Heart left ventricle (tissue), 16 donors: ENCODE measurements around the gene RBBP4. TPM values are rescaled to one million over a fixed set of nuclear protein-coding genes. Genes with fewer than 3 reads are reported as not detected.
A peak's percentile ranks its signal among the peaks of the same experiment; 100 is the strongest.

ENCODE experiments used
- ATAC-seq, 4 donors: fragments of 200-7000 bp; cut with Tn5 transposase; one replicate each; pipeline ENCODE4 v1.9.1; 2020 to 2022; ENCODE audit warnings: moderate library complexity in 4 of 4, mild to moderate bottlenecking in 3 of 4, moderate number of reproducible peaks in 1 of 4
- DNase-seq, 5 donors: peaks; one replicate each; pipeline ENCODE4 v3.0.0-alpha.2; 2020
- H3K27ac ChIP-seq, 12 donors: fragments of 200-600 bp; sonication (generic) in 4 of 12; one replicate each; pipeline versions ENCODE4 v1.5.0 to v1.8.0; 2016 to 2022; ENCODE audit warnings: mild to moderate bottlenecking in 2 of 12
- H3K27me3 ChIP-seq, 9 donors: fragments of 200-600 bp; sonication (generic) in 2 of 9; one replicate each; pipeline versions ENCODE4 v1.5.1 to v1.8.0; 2016 to 2022; ENCODE audit warnings: mild to moderate bottlenecking in 3 of 9
- H3K36me3 ChIP-seq, 9 donors: fragments of 200-600 bp; sonication (generic) in 2 of 9; one replicate each; pipeline versions ENCODE4 v1.5.0 to v1.8.0; 2018 to 2022; ENCODE audit warnings: mild to moderate bottlenecking in 2 of 9
- H3K4me1 ChIP-seq, 12 donors: fragments of 200-600 bp; sonication (generic) in 4 of 12; one replicate each; pipeline versions ENCODE4 v1.5.0 to v1.8.0; 2016 to 2022; ENCODE audit warnings: mild to moderate bottlenecking in 3 of 12
- H3K4me3 ChIP-seq, 12 donors: fragments of 200-600 bp; sonication (generic) in 4 of 12; one replicate each; pipeline versions ENCODE4 v1.5.0 to v1.8.0; 2017 to 2022; ENCODE audit warnings: mild to moderate bottlenecking in 9 of 12, moderate library complexity in 4 of 12
- H3K9me3 ChIP-seq, 12 donors: fragments of 200-600 bp; sonication (generic) in 4 of 12; one replicate each; pipeline versions ENCODE4 v1.5.0 to v1.8.0; 2016 to 2022; ENCODE audit warnings: mild to moderate bottlenecking in 1 of 12
- POLR2A ChIP-seq, 2 donors: fragments of 450-650 bp; IDR thresholded peaks; one replicate each; pipeline ENCODE4 v1.6.1; 2017; ENCODE audit warnings: antibody characterized with exemption in 2 of 2, mild to moderate bottlenecking in 2 of 2, moderate library complexity in 2 of 2
- WGBS, 4 donors: extraction: QIAGEN DNeasy Blood & Tissue Kit in 2 of 4; methylation state at CpG; one replicate each; pipeline versions ENCODE4 v1.1.5 to v1.1.7; 2013 to 2018; 5-methylcytosine and 5-hydroxymethylcytosine counted together
- intact Hi-C, 10 donors: fragments of 100-400 bp; cut with DNase I; formaldehyde crosslinking; loops; one replicate each; pipeline versions ENCODE4 v1.11.1 to v1.14.2; 2022
- polyA plus RNA-seq, 2 donors: library from polyadenylated mRNA; stranded (reverse); fragments of 200-250 nt; gene quantifications; one replicate each; pipeline ENCODE4 v1.2.3, GENCODE V29; 2013
- total RNA-seq, 9 donors: library from RNA; depleted of rRNA in 2 of 9; stranded (reverse); fragments of >200 nt in 2 of 9; fragmentation: NEBNext Ultra II Directional in 3 of 9; extraction: Animal tissue kit (Norgen Biotek cat#: 25700) in 3 of 9; gene quantifications; one replicate each; pipeline versions ENCODE4 v1.1.0 to v1.2.4, GENCODE V29; 2016 to 2023
- TF ChIP-seq, protein P1 (sequence below), 12 donors: fragments of 200-600 bp; sonication (generic) in 4 of 12; IDR thresholded peaks; one replicate each; pipeline versions ENCODE4 v1.5.0 to v1.8.0; 2018 to 2022; ENCODE audit warnings: antibody characterized with exemption in 12 of 12, mild to moderate bottlenecking in 5 of 12
- donor health status: ischemic (EF 13 %, LVEDD 7.1; RV severe dilation, severe dysfunction).
- donor health status: healthy with polysubstance abuse.
- donor health status: DM: no; HTN: yes; CAD: no.
- donor health status: DM: no; HTN: no; CAD: no.
- donor health status: ischemic (EF 25% LVEDD 6.9; RV normal size, moderate dysfunction).
- donor health status: ischemic (EF 25% LVEDD 5.7; RV mildly dilated, moderate dysfunction).
- donor health status: healthy.
- donor health status: DM: yes; HTN: yes; CAD: no.
- donor health status: ischemic (EF 35%, LVEDD 5.7; RV mildly dilated, moderate dysfunction).
- donor health status: nonischemic (EF 11% LVEDD 7.7; RV severe dilation, severe dysfunction).
- donor health status: DM: yes; HTN: yes; CAD: no.
- donor health status: PGD.
- donor health status: ischemic (EF 29% LVEDD 5.4; RV normal size, mild dysfunction).
- donor health status: nonischemic (EF 23%, LVEDD 6.1; RV moderate dilation, normal function).

RBBP4 gene
- total and polyA plus RNA-seq, 11 donors, result 23.4 to 141 (median 93.2) TPM

DNA sequence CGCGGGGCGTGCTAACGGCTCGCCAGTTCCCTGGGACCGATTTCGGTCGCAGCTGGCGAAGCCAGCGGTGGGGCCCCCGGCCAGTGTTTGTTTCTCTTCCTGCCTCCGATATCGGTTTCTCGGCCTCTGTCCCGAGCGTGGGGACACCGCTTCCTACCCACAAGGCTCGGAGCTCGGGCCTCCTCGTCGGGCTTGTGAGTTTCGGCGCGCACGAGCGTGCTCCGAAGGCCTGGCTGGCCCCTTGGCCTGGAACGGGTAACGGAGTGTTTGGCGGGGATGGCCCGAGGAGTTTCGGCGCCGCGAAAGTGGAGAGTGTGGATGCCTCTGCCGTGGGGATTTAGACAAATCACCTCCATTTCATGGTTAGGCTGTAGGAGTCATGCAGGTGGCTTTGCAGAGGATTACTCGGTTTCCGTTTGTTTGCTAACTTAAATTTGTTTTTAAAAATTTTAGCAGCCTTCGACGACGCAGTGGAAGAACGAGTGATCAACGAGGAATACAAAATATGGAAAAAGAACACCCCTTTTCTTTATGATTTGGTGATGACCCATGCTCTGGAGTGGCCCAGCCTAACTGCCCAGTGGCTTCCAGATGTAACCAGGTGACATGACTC is 559 bp downstream of the RBBP4 start:
- intact Hi-C loops, result loop anchor here in 1 of 10 donors (2.0 kb wide), 1 partner anchor 33 kb away; no protein-coding TSS in a partner anchor
- Histone ChIP-seq H3K36me3 (peaks cover 0 to 48% (median 37%) of the 10 kb centered on the region in 9 donors), H3K4me1 (peaks cover 2 to 59% (median 27%) of the 10 kb centered on the region in 12 donors)

DNA sequence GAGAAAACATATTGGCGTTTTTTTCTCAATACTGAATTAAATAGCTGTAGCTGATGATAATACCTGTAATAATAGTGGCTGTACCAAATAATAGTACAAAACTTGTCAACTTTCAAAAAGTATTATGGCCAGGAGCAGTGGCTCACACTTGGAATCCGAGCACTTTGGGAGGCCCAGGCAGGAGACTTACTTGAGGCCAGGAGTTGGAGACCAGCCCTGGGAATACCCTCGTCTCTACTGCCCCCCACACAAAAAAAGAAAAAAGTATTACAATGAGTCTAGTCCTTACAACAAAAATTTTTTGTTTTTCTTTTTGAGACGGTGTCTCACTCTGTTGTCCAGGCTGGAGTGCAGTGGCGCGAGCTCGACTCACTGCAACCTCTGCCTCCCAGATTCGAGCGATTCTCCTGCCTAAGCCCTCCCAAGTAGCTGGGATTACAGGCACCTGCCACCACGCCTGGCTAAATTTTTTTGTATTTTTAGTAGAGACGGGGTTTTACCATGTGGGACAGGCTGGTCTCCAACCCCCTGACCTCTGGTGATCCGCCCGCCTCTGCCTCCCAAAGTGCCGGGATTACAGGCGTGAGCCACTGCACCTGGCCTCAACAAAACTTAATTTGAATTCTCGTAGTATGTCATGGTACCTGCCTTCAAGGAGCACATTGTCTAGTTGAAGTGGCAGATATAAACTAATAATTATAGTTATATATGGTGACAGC is 1.4 kb downstream of the RBBP4 start:
- Histone ChIP-seq H3K27ac (peak overlapping the region in 3 of 12 donors; percentile 97 to 99 (median 98)), H3K9me3 (no peaks in the 10 kb centered on the region), H3K36me3 (peaks cover 0 to 55% (median 45%) of the 10 kb centered on the region in 9 donors), H3K4me3 (peak overlapping the region in 10 of 12 donors; percentile 55 to 95 (median 72)), H3K4me1 (peaks cover 2 to 59% (median 27%) of the 10 kb centered on the region in 12 donors), H3K27me3 (no peaks in the 10 kb centered on the region)
- no peak for ATAC-seq
- intact Hi-C loops, result no loop called here
- no peak for DNase-seq
- TF ChIP-seq, protein P1, sequence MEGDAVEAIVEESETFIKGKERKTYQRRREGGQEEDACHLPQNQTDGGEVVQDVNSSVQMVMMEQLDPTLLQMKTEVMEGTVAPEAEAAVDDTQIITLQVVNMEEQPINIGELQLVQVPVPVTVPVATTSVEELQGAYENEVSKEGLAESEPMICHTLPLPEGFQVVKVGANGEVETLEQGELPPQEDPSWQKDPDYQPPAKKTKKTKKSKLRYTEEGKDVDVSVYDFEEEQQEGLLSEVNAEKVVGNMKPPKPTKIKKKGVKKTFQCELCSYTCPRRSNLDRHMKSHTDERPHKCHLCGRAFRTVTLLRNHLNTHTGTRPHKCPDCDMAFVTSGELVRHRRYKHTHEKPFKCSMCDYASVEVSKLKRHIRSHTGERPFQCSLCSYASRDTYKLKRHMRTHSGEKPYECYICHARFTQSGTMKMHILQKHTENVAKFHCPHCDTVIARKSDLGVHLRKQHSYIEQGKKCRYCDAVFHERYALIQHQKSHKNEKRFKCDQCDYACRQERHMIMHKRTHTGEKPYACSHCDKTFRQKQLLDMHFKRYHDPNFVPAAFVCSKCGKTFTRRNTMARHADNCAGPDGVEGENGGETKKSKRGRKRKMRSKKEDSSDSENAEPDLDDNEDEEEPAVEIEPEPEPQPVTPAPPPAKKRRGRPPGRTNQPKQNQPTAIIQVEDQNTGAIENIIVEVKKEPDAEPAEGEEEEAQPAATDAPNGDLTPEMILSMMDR (IDR thresholded peaks at IDR 0.05), result no peak
- no peak for TF ChIP-seq POLR2A (IDR thresholded peaks at IDR 0.05)
- 90 to 93% (median 91%) methylated on average over 16 of the region's 16 CpGs for WGBS, 4 donors

More for the DNA sequence above, 559 bp downstream of the RBBP4 start:
- TF ChIP-seq, protein P1 (IDR thresholded peaks at IDR 0.05), result no peak
- TF ChIP-seq POLR2A (IDR thresholded peaks at IDR 0.05), result no peak
- DNase-seq (no peak), ATAC-seq (peak in 2 of 4 donors; percentile 1 to 16)
- H3K27ac ChIP-seq, result peak overlapping the region; percentile 85 to 100 (median 97)
- 1 to 6% (median 1%) methylated on average over 13 to 43 of the region's 43 CpGs for WGBS, 4 donors
- no peaks in the 10 kb centered on the region for H3K9me3 ChIP-seq
- peak overlapping the region; percentile 54 to 95 (median 71) for H3K4me3 ChIP-seq
- H3K27me3 ChIP-seq, result no peaks in the 10 kb centered on the region

DNA sequence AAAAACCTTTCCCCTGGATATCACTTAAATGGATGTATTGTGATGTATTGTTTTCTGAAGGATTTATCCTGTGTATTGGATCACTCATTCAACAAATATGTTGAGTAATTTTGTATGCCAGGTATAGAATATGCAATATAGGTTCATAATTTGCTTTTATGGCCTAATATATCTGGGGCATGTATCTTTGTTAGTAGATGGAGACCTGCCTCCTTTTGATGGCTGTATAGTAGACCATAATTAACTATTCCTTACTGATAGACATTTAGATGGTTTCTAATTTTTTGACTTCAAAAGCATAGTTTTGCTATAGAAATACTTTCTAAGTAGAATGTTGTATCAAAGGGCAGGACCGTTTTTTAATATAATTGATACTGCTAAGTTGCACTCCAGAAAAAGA is 8.6 kb downstream of the RBBP4 start:
- TF ChIP-seq, protein P1 (IDR thresholded peaks at IDR 0.05), result no peak
- 88 to 93% (median 92%) methylated on average over 1 of the region's 1 CpG for WGBS, 4 donors
- Histone ChIP-seq H3K4me1 (peaks cover 0 to 16% (median 2%) of the 10 kb centered on the region in 12 donors), H3K27me3 (no peaks in the 10 kb centered on the region), H3K36me3 (peaks cover 0 to 100% (median 99%) of the 10 kb centered on the region in 9 donors), H3K27ac (no peak overlapping the region), H3K9me3 (no peaks in the 10 kb centered on the region), H3K4me3 (no peak overlapping the region)
- no peak for DNase-seq
- no peak for ATAC-seq
- intact Hi-C loops, result no loop called here

DNA sequence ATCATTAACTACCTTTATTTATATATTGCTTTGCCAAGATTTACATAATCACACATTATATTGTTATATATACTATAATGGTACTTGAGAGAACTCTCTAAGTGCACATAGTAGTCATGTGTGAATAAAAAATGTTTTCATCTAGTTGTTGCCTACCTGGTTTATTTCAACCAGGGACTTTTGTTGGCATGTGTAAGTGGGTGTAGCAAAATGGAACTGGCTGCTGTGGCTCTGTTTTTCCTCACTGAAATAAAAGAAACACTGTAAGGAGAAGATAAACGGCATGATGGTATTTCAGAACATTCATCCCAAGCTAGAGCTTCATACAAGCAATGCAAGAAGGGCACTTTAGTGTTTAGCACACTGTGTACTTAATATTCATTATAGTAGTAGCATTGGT is 14.9 kb downstream of the RBBP4 start:
- TF ChIP-seq, protein P1 (IDR thresholded peaks at IDR 0.05), result no peak
- no peak for TF ChIP-seq POLR2A (IDR thresholded peaks at IDR 0.05)
- DNase-seq (no peak), ATAC-seq (no peak)
- Histone ChIP-seq H3K9me3 (no peaks in the 10 kb centered on the region), H3K4me1 (peaks cover 0 to 12% (median 0%) of the 10 kb centered on the region in 12 donors), H3K4me3 (no peak overlapping the region), H3K36me3 (peaks cover 0 to 100% (median 99%) of the 10 kb centered on the region in 9 donors), H3K27me3 (no peaks in the 10 kb centered on the region), H3K27ac (no peak overlapping the region)
- intact Hi-C loops, result no loop called here
- 21 to 34% (median 29%) methylated on average over 1 of the region's 1 CpG for WGBS, 4 donors
